ENCODE data around the gene HOXA4. TPM values are rescaled to one million over a fixed set of nuclear protein-coding genes. Genes with fewer than 3 reads are reported as not detected.
A peak's percentile ranks its signal among the peaks of the same experiment; 100 is the strongest.

HOXA4 gene
- total and polyA plus RNA-seq, 2 of the 8 experiments (the other 6 are each of a cell fraction or from before 2014, with no cell fraction given) = not detected

DNA sequence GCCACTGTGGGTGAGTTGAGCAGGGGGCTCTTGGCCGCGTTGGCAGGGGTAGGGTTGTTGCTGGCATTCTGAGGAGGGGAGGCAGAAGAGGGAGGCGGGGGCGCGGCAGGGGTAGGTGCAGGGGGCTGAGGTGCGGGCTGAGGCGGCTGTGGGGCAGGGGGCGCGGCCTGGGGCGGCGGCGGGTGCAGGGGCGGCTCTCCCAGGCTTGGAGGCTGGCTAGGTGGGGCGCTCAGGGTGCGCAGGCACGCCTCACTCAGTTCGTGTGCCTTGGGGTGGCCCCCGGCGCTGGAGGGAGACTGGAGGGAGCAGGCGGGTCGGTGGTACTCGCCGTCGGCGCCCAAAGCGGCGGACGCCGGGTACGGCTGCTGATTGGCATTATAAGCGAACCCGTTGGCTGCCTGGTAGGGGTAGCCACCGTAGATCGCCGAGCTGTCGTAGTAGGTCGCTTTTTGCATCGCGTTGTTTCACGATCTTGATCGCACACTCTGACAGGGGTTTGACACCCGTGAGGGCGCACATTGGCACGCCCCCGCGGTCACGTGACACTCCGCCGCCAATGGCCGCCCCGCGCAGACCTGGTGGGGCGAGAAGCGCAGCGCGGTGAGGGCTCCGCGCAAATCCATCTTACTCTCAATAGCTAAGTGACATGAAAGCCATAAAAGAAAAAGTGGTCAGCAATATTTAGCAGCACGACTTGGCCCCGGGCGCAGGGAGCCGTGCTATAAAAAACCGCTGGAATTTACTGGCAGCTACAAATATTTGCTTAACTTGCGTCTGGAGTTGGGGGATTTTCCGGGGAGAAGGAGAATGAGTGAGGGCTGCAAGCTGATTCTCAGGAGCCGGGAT is 20.1 kb downstream of the HOXA4 start (continued):
- TF ChIP-seq, protein P1, sequence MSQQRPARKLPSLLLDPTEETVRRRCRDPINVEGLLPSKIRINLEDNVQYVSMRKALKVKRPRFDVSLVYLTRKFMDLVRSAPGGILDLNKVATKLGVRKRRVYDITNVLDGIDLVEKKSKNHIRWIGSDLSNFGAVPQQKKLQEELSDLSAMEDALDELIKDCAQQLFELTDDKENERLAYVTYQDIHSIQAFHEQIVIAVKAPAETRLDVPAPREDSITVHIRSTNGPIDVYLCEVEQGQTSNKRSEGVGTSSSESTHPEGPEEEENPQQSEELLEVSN (IDR thresholded peaks at IDR 0.05) = 0 out of 2 replicates have a peak, but pooled peaks have one; percentile 16
- TF ChIP-seq EGR1 (IDR thresholded peaks at IDR 0.05; ENCODE audit: borderline replicate concordance, low read depth, low read length) = 0 out of 2 replicates have a peak, but pooled peaks have one; percentile 53
